HEK293 (cell line): ENCODE measurements around the gene MEF2C.

ENCODE experiments used
- CTCF ChIA-PET: fragments of 350-600 bp; formaldehyde crosslinking; extraction: SDS; loops from one replicate; lab custom pipeline; 2021; ENCODE audit warnings: antibody characterized with exemption; lab: Yijun Ruan, JAX
- POLR2A ChIA-PET: fragments of 300-600 bp; formaldehyde crosslinking; extraction: SDS; loops from one replicate; lab custom pipeline; 2020; ENCODE audit warnings: antibody characterized with exemption, inconsistent platforms; lab: Yijun Ruan, JAX
- H3K27ac ChIP-seq: fragments of 200-500 bp; sonication (Bioruptor generic); 2 replicates; pipeline ENCODE4 v1.5.1; 2014; ENCODE audit warnings: low read depth, low read length, control low read depth, inconsistent platforms; ENCODE audit errors: extremely low read depth
- H3K36me3 ChIP-seq, 2 experiments: fragments of 200-500 bp in 1 of 2; sonication (Bioruptor generic) in 1 of 2; 1 replicate in 1 of 2; 2 replicates in 1 of 2; pipeline ENCODE4 v1.5.1; 2014 to 2017; ENCODE audit warnings: inconsistent platforms in 2 of 2, low read length in 2 of 2; ENCODE audit not compliant: control insufficient read depth in 2 of 2, insufficient read depth in 1 of 2
- H3K4me1 ChIP-seq: fragments of 200-500 bp; sonication (Bioruptor generic); 2 replicates; pipeline ENCODE4 v1.5.1; 2014; ENCODE audit warnings: mild to moderate bottlenecking, low read length, inconsistent platforms; ENCODE audit not compliant: control insufficient read depth, insufficient read depth
- H3K4me3 ChIP-seq: 2 replicates; pipeline ENCODE4 v1.5.1; 2011; ENCODE audit warnings: low read depth, mild to moderate bottlenecking, control low read depth, low read length, moderate library complexity
- H3K9me3 ChIP-seq: fragments of 200-500 bp; sonication (Bioruptor generic); 2 replicates; pipeline ENCODE4 v1.5.1; 2014; ENCODE audit warnings: low read depth, low read length, inconsistent platforms; ENCODE audit not compliant: control insufficient read depth, insufficient read depth
- BCL11A ChIP-seq: fragments of 450-650 bp; formaldehyde crosslinking; IDR thresholded peaks from 2 replicates; pipeline ENCODE4 v1.5.1; 2016; ENCODE audit warnings: low read depth, missing biosample characterization, missing genetic modification characterization
- OVOL3 ChIP-seq: fragments of 450-650 bp; formaldehyde crosslinking; IDR thresholded peaks from 2 replicates; pipeline ENCODE4 v1.5.1; 2016; ENCODE audit warnings: missing biosample characterization, missing genetic modification characterization
- TCF7L2 ChIP-seq: IDR thresholded peaks from 2 replicates; pipeline ENCODE4 v1.6.1; 2011; ENCODE audit warnings: low read depth, mild to moderate bottlenecking, inconsistent platforms, low read length, moderate library complexity, borderline replicate concordance
- ZNF146 ChIP-seq: fragments of 450-650 bp; formaldehyde crosslinking; IDR thresholded peaks from 2 replicates; pipeline ENCODE4 v1.5.1; 2016; ENCODE audit warnings: missing biosample characterization, missing genetic modification characterization
- ZNF155 ChIP-seq: fragments of 450-650 bp; formaldehyde crosslinking; IDR thresholded peaks from 2 replicates; pipeline ENCODE4 v1.5.1; 2016; ENCODE audit warnings: missing biosample characterization, missing genetic modification characterization
- ZNF19 ChIP-seq: fragments of 450-650 bp; formaldehyde crosslinking; IDR thresholded peaks from 2 replicates; pipeline ENCODE4; 2016; ENCODE audit warnings: missing biosample characterization, missing genetic modification characterization, low read depth
- ZNF324 ChIP-seq: fragments of 450-650 bp; formaldehyde crosslinking; IDR thresholded peaks from 2 replicates; pipeline ENCODE4 v1.5.1; 2016; ENCODE audit warnings: missing biosample characterization, missing genetic modification characterization
- ZNF416 ChIP-seq: fragments of 450-650 bp; formaldehyde crosslinking; IDR thresholded peaks from 2 replicates; pipeline ENCODE4 v1.5.1; 2016; ENCODE audit warnings: missing biosample characterization, missing genetic modification characterization
- ZNF510 ChIP-seq: fragments of 450-650 bp; formaldehyde crosslinking; IDR thresholded peaks from 2 replicates; pipeline ENCODE4 v1.5.1; 2018; ENCODE audit warnings: mild to moderate bottlenecking, missing genetic modification characterization, missing biosample characterization; ENCODE audit not compliant: insufficient replicate concordance
- ZNF530 ChIP-seq: fragments of 450-650 bp; formaldehyde crosslinking; IDR thresholded peaks from 2 replicates; pipeline ENCODE4 v1.5.1; 2016; ENCODE audit warnings: low read depth, missing biosample characterization, missing genetic modification characterization
- ZNF555 ChIP-seq: fragments of 450-650 bp; formaldehyde crosslinking; conservative IDR thresholded peaks from 2 replicates; pipeline ENCODE4 v1.5.1; 2017; ENCODE audit warnings: missing biosample characterization, mild to moderate bottlenecking, missing genetic modification characterization, inconsistent platforms
- ZNF560 ChIP-seq: fragments of 450-650 bp; formaldehyde crosslinking; IDR thresholded peaks from 2 replicates; pipeline ENCODE4 v1.5.1; 2017; ENCODE audit warnings: missing biosample characterization, missing genetic modification characterization, borderline replicate concordance
- ZNF629 ChIP-seq: fragments of 450-650 bp; formaldehyde crosslinking; IDR thresholded peaks from 2 replicates; pipeline ENCODE4 v1.5.1; 2017; ENCODE audit warnings: missing biosample characterization, missing genetic modification characterization
- ZNF701 ChIP-seq: fragments of 450-650 bp; formaldehyde crosslinking; IDR thresholded peaks from 2 replicates; pipeline ENCODE4 v1.5.1; 2016; ENCODE audit warnings: missing biosample characterization, missing genetic modification characterization
- ZNF707 ChIP-seq: fragments of 450-650 bp; formaldehyde crosslinking; IDR thresholded peaks from 2 replicates; pipeline ENCODE4 v1.5.1; 2016; ENCODE audit warnings: missing biosample characterization, missing genetic modification characterization
- TF ChIP-seq, protein P1 (sequence below): fragments of 450-650 bp; formaldehyde crosslinking; IDR thresholded peaks from 2 replicates; pipeline ENCODE4 v1.5.1; 2017; ENCODE audit warnings: missing biosample characterization, mild to moderate bottlenecking, missing genetic modification characterization, moderate library complexity
- TF ChIP-seq, protein P2 (sequence below): fragments of 450-650 bp; formaldehyde crosslinking; IDR thresholded peaks from 2 replicates; pipeline ENCODE4 v1.5.1; 2016; ENCODE audit warnings: missing biosample characterization, missing genetic modification characterization, low read depth
- TF ChIP-seq, protein P3 (sequence below): fragments of 450-650 bp; formaldehyde crosslinking; IDR thresholded peaks from 2 replicates; pipeline ENCODE4 v1.5.1; 2016; ENCODE audit warnings: missing biosample characterization, missing genetic modification characterization
- TF ChIP-seq, protein P4 (sequence below): fragments of 450-650 bp; formaldehyde crosslinking; IDR thresholded peaks from 2 replicates; pipeline ENCODE4; 2016; ENCODE audit warnings: missing biosample characterization, missing genetic modification characterization
- TF ChIP-seq, protein P5 (sequence below): fragments of 450-650 bp; formaldehyde crosslinking; IDR thresholded peaks from 2 replicates; pipeline ENCODE4 v1.5.1; 2017; ENCODE audit warnings: missing biosample characterization, missing genetic modification characterization

MEF2C gene

GRCh38 chr5:88888291-88888690 lies 5.3 kb upstream of the MEF2C start:
- ChIA-PET CTCF (no interaction called here), POLR2A (no interaction called here)
- H3K27ac ChIP-seq, result no peak overlapping the region
- no peaks in the 10 kb centered on the region for H3K36me3 ChIP-seq
- TF ChIP-seq, protein P1, sequence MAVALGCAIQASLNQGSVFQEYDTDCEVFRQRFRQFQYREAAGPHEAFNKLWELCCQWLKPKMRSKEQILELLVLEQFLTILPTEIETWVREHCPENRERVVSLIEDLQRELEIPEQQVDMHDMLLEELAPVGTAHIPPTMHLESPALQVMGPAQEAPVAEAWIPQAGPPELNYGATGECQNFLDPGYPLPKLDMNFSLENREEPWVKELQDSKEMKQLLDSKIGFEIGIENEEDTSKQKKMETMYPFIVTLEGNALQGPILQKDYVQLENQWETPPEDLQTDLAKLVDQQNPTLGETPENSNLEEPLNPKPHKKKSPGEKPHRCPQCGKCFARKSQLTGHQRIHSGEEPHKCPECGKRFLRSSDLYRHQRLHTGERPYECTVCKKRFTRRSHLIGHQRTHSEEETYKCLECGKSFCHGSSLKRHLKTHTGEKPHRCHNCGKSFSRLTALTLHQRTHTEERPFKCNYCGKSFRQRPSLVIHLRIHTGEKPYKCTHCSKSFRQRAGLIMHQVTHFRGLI (tag by site-specific recombination), result no peak
- TF ChIP-seq, protein P2, sequence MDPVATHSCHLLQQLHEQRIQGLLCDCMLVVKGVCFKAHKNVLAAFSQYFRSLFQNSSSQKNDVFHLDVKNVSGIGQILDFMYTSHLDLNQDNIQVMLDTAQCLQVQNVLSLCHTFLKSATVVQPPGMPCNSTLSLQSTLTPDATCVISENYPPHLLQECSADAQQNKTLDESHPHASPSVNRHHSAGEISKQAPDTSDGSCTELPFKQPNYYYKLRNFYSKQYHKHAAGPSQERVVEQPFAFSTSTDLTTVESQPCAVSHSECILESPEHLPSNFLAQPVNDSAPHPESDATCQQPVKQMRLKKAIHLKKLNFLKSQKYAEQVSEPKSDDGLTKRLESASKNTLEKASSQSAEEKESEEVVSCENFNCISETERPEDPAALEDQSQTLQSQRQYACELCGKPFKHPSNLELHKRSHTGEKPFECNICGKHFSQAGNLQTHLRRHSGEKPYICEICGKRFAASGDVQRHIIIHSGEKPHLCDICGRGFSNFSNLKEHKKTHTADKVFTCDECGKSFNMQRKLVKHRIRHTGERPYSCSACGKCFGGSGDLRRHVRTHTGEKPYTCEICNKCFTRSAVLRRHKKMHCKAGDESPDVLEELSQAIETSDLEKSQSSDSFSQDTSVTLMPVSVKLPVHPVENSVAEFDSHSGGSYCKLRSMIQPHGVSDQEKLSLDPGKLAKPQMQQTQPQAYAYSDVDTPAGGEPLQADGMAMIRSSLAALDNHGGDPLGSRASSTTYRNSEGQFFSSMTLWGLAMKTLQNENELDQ, result no peak
- TF ChIP-seq ZNF629, result no peak
- no peak for TF ChIP-seq ZNF146 (tag by site-specific recombination)
- TF ChIP-seq TCF7L2, result no peak
- no peak for TF ChIP-seq ZNF155 (tag by site-specific recombination)
- TF ChIP-seq, protein P3, sequence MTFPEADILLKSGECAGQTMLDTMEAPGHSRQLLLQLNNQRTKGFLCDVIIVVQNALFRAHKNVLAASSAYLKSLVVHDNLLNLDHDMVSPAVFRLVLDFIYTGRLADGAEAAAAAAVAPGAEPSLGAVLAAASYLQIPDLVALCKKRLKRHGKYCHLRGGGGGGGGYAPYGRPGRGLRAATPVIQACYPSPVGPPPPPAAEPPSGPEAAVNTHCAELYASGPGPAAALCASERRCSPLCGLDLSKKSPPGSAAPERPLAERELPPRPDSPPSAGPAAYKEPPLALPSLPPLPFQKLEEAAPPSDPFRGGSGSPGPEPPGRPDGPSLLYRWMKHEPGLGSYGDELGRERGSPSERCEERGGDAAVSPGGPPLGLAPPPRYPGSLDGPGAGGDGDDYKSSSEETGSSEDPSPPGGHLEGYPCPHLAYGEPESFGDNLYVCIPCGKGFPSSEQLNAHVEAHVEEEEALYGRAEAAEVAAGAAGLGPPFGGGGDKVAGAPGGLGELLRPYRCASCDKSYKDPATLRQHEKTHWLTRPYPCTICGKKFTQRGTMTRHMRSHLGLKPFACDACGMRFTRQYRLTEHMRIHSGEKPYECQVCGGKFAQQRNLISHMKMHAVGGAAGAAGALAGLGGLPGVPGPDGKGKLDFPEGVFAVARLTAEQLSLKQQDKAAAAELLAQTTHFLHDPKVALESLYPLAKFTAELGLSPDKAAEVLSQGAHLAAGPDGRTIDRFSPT (tag by site-specific recombination), result no peak
- no peak for TF ChIP-seq BCL11A (tag by site-specific recombination)
- no peak for TF ChIP-seq ZNF510 (tag by site-specific recombination)
- no peak for TF ChIP-seq ZNF707 (tag by site-specific recombination)
- H3K4me3 ChIP-seq, result no peak overlapping the region
- no peaks in the 10 kb centered on the region for H3K9me3 ChIP-seq
- no peaks in the 10 kb centered on the region for H3K4me1 ChIP-seq

GRCh38 chr5:88887342-88887741 lies 4.4 kb upstream of the MEF2C start:
- ChIA-PET POLR2A (no interaction called here), CTCF (no interaction called here)

More at GRCh38 chr5:88887342-88887741, 4.4 kb upstream of the MEF2C start:
- Histone ChIP-seq H3K9me3 (no peaks in the 10 kb centered on the region), H3K36me3 (no peaks in the 10 kb centered on the region), H3K27ac (no peak overlapping the region), H3K4me1 (no peaks in the 10 kb centered on the region), H3K4me3 (no peak overlapping the region)
- TF ChIP-seq ZNF555 (tag by site-specific recombination) (no peak), ZNF19 (tag by site-specific recombination) (no peak), ZNF324 (no peak), OVOL3 (tag by site-specific recombination) (no peak), ZNF701 (tag by site-specific recombination) (no peak), ZNF560 (no peak), ZNF416 (tag by site-specific recombination) (no peak), ZNF530 (tag by site-specific recombination) (no peak)
- TF ChIP-seq, protein P4, sequence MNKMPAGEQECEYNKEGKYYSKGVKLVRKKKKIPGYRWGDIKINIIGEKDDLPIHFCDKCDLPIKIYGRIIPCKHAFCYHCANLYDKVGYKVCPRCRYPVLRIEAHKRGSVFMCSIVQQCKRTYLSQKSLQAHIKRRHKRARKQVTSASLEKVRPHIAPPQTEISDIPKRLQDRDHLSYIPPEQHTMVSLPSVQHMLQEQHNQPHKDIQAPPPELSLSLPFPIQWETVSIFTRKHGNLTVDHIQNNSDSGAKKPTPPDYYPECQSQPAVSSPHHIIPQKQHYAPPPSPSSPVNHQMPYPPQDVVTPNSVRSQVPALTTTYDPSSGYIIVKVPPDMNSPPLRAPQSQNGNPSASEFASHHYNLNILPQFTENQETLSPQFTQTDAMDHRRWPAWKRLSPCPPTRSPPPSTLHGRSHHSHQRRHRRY, result no peak
- TF ChIP-seq, protein P5, sequence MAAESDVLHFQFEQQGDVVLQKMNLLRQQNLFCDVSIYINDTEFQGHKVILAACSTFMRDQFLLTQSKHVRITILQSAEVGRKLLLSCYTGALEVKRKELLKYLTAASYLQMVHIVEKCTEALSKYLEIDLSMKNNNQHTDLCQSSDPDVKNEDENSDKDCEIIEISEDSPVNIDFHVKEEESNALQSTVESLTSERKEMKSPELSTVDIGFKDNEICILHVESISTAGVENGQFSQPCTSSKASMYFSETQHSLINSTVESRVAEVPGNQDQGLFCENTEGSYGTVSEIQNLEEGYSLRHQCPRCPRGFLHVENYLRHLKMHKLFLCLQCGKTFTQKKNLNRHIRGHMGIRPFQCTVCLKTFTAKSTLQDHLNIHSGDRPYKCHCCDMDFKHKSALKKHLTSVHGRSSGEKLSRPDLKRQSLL (tag by site-specific recombination), result no peak
